HG03432 (cell line): Measurements from ENCODE around the gene PROM2.
"Not testable (repeated sequence)": the region's sequence is repeated elsewhere in the genome, so short reads cannot be mapped to it uniquely, and the experiment has no call there.

Experiments used
- ATAC-seq: cut with Tn5 transposase; IDR thresholded peaks from one replicate; pipeline ENCODE4 v1.9.1; 2021; ENCODE audit warnings: mild to moderate bottlenecking, moderate library complexity; ENCODE audit not compliant: unreplicated experiment

The PROM2 gene, protein sequence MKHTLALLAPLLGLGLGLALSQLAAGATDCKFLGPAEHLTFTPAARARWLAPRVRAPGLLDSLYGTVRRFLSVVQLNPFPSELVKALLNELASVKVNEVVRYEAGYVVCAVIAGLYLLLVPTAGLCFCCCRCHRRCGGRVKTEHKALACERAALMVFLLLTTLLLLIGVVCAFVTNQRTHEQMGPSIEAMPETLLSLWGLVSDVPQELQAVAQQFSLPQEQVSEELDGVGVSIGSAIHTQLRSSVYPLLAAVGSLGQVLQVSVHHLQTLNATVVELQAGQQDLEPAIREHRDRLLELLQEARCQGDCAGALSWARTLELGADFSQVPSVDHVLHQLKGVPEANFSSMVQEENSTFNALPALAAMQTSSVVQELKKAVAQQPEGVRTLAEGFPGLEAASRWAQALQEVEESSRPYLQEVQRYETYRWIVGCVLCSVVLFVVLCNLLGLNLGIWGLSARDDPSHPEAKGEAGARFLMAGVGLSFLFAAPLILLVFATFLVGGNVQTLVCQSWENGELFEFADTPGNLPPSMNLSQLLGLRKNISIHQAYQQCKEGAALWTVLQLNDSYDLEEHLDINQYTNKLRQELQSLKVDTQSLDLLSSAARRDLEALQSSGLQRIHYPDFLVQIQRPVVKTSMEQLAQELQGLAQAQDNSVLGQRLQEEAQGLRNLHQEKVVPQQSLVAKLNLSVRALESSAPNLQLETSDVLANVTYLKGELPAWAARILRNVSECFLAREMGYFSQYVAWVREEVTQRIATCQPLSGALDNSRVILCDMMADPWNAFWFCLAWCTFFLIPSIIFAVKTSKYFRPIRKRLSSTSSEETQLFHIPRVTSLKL

DNA sequence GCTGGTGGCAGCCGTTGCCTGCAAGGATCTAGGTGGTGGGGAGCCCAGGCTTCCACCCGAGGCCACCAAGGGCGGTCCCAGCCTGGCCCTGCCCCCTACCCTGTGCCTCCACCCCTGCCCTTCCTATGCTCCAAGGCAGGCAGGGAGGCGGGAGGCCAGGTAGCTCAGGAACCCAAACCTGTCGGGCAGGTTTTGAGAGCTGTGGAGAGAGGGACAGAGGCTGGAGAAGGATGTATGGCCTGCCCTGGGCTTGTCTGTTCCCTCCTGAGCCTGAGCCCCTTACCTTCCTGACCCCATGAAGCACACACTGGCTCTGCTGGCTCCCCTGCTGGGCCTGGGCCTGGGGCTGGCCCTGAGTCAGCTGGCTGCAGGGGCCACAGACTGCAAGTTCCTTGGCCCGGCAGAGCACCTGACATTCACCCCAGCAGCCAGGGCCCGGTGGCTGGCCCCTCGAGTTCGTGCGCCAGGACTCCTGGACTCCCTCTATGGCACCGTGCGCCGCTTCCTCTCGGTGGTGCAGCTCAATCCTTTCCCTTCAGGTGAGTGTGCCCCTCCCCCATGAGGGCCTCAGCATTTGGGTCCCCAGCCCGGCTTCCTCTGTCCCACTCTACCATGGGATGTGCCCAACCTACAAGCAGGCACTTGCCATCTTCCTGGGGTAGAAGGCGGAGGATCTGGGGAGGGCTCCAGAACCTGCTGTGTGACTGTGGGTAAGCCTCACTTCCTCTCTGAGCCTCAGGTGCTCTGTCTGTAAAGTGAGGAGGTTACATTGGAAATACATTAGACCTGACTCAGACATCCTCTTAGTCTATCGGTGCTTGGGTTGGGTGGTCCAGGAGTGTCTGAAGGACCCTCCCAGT lies at the start of gene PROM2:
PROM2 (plus strand) TSS at position 159 of the 860 bp plus-strand sequence; CDS start at position 296, 137 bp downstream.
- no peak for ATAC-seq

DNA sequence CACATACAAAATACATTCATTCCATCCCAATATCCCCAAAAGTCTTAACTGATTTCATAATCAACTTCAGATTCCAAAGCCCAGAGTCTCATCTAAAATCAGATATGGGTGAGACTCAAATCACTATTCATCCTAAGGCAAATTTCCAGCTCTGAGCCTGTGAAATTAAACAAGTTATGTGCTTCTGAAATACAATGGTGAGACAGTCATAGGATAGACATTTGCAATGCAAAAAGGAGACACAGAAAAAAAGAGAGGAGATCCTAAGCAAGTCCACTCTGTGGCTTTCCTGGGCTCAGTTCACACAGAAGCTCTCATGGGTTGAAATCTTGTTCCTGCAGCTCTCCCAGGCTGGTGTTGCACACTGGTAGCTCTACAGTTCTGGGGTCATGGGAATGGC lies 48.6 kb upstream of the PROM2 start:
- ATAC-seq, result no peak

DNA sequence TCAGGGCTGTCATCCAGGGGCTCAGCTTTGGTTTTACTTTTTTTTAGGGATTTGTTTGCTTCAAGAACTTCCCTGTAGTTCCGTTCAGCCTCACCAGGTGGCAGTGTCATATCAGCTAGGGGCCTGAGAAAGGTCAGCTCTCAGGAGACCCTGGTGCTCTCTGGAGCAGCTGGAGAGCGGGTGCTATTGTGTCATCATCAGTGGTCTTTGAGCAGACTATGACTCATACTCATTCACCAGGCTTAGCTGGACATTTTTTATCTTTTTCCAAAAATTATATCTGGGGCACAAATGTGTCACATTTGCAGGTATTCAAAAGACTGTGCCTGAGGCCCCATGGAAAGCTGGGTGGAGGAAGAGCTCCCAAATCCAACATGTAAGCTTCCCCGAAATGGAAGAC lies 42.5 kb upstream of the PROM2 start:
- no peak for ATAC-seq

DNA sequence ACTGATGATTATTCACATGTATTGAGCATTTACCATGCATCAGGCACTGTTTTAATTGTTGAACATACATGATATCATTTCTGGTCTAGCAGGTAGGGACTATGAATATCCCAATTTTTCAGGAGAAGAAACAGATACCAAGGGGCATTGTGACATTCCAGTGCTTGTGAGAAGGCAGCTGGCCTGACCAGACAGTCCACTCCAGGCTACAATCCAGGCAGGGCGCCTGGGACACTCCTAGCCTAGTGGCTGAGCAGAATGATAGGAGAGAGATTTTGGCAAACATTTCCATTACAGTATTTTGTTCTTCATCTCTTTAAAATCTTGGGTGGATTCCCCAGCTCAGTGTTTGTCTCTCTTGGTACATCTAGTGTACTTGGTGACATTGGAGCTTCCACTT lies 42.0 kb upstream of the PROM2 start:
- ATAC-seq, result no peak

DNA sequence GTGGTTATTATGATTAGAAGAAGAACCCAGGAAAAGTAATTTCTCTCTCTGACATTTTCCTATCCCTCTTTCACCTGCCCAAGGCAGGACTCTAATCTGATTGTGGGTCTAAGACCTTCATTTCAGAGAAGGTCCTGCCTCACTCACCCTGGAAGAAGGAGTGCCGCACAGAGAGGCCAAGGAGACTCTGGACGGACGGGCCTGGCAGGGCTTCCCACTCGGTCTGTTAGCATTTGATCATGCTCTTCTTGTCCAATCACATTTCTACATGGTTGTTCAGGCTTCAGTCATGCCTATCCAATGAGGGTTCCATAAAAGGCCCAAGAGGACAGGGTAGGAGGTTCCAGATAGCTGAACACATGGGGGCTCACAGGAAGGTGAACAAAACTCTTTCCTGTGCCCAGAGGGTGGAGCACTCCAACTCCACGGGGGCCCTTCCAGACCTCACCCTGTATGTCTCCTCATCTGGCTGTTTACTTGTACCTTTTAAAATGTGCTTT lies 39.9 kb upstream of the PROM2 start:
- no peak for ATAC-seq

DNA sequence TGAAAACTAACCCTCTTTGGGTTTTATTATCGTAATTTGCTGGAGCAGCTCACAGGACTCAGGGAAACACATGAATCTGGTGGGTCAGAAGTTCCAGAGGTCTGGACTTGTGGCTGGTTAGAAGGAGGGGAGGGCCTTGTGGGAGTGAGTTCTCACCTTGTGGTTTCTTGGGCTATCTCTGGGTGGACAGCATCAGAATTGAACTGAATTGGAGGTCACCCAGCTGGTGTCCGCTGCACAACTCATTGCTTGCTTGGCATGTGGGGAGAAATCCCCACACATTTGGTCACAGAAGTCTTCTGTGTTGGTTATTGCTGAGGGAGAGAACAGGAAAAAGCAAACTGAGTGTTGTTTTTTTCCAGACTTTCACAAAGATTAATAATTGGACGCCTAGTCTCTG lies 39.4 kb upstream of the PROM2 start:
- ATAC-seq, result no peak

DNA sequence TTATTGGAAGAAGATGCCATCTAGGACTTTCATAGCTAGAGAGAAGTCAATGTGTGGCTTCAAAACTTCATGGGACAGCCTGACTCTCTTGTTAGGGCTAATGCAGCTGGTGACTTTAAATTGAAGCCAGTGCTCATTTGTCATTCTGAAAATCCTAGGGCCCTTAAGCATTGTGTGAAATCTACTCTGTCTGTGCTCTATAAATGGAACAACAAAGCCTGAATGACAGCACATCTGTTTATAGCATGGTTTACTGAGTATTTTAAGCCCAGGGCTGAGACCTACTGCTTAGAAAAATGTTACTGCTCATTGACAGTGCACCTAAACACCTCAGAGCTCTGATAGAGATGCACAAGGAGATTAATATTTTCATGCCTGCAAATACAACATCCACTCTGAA lies 36.1 kb upstream of the PROM2 start:
- ATAC-seq, result no peak

DNA sequence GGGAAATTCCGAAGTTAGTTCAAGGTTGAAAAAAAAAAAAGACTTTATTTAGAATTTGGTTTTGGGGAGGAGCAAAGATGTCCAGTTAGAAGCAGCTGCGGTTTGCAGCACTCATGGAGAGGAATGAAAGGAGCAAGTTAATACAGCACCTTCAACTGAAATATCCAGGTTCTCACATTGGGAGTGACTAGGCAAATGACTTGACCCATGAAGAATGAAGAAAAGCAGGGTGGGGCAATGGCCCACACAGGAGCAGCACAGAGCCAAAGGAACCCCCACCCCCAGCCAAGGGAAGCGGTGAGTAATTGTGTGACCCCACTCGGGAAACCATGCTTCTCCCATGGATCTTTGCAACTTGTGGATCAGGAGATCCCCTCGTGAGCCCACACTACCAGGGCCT lies 34.2 kb upstream of the PROM2 start:
- ATAC-seq, result no peak

DNA sequence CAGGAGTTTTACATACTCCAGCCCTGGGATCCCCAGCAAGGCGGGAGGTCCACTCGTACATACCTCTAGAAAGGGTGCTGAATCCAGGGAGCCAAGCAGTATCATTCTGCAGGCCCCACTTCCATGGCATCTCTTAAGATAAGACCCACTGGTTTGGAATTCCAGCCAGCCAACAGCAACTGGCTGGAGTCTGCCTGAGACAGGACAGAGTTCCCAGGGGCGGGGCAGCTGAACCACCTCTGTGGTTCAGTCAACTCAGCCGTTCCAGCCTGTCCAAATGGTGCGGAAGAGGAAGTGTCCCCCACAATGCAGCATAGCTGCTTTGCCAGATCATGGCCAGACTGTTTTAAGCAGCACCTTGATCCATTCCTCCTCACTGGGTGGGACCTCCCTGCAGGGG lies 33.7 kb upstream of the PROM2 start:
- no peak for ATAC-seq

DNA sequence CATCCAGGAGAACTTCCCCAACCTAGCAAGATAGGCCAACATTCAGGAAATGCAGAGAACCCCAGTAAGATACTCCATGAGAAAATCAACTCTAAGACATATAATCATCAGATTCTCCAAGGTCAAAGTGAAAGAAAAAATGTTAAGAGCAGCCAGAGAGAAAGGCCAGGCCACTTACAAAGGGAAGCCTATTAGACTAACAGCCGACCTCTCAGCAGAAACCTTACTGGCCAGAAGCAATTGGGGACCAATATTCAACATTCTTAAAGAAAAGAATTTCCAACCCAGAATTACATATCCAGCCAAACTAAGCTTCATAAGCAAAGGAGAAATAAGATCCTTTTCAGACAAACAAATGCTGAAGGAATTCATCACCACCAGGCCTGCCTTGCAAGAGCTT lies 32.2 kb upstream of the PROM2 start:
- ATAC-seq, result not testable (repeated sequence)

DNA sequence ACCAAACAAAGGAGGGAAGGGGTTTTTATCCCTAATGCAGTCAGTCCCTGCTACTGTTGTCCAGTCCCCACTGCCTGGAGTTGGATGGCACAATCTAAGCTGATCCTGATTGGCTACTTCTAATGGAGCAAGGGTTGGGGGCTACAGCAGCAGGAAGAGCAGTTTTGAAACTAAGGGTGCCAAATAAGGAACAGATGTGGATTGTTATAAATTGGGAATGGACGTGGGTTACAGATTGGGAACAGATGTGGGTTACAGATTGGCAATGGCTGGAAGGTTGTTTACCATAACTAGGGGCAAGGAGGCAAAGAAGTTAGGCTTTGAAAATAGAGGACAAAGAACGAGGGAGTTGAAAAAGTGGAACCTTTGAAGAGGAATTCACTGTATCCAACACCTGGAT lies 16.0 kb upstream of the PROM2 start:
- ATAC-seq, result no peak

DNA sequence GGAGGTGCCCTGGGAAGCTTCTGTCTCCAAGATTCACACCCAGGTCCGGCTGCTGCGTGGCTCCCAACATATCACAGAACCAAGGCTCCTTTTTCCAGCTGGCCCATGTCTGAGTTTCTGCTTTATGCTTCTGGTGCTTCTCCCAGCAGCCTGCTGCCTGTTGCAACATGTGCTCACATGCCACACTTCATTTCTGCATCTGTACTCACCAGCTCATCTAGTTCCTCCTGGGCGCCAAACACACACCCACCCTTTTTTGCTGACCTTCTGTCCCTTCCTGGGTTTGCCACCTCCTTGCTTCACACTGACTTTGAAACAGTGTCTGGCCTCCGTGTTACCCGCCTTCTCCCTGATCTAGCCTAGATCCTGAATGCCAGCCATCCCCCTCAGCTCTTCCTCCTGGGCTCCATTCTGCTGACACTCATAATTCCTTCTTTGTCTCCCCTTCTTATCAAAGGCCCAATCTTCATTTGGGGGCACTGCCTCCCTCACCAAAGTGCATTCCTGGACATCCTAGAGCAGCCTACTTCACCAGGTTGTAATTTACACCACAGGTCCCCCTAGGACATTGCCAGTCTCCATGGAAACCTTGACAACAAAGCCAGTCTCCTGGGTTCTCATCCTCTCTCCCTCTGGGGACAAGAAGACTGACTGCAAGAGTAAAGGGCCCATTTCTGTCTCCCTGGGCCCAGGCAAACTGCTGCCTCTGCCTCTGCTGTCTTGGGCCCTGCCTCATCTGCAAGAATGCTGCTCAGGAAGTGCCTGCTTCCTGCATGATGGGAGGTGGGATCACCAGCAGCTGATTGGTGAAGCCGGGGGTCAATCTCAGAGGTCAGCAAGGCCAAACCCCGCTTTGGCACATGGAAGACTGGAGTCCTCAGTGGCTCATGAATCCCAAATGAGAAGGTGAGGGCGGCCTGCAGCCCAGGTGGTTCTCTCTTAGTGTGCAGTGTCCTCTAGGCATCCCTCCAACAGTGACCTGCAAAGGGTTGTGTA lies 13.9 kb upstream of the PROM2 start:
- no peak for ATAC-seq

DNA sequence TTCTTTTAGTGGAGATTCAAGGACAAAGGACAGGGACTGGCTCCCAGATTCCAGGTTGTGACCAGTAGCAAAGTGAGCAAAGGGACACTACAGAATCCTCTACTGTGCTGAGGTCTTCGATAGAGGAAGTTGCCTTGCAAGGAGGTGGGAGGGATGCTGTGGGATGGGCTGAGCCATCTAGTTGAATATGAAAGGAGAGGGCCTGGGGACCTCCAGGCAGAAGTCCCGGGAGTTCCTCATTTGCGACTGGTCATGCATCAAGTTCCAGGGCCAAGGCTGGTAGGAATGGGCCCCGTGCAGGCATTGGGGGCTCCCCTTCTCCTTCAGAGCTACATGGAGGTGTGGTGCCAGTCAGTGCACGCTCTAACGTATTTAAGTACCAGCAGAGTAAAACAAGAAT lies 12.6 kb upstream of the PROM2 start:
- ATAC-seq, result no peak

DNA sequence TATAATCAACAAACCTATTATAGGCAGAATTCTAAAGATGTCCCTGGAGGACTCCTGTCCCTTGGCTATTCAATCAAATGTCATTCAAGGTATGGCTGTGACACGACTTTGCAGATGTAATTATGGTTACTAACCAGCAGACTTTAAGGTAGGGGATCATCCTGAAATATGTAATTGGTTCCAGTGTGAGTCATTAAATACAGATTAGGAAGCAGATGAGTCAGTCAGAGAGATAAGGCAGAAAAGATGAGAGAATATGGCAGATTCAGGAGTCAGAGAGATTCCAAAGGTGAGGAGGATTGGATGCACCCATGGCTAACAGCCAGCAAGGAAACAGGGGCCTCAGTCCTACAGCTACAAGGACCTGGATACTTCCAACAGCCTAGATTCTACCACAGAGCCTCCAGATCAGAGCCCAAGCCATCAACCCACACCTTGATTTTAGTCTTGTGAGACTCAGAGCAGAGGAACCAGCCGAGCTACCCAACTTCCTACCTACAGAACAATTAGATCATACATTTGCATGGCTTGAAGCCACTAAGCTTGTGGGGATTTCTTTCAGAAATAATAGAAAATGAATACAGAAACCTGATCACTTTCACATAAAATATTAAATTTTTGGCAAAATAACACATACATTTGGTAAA lies 11.2 kb upstream of the PROM2 start:
- ATAC-seq, result no peak

DNA sequence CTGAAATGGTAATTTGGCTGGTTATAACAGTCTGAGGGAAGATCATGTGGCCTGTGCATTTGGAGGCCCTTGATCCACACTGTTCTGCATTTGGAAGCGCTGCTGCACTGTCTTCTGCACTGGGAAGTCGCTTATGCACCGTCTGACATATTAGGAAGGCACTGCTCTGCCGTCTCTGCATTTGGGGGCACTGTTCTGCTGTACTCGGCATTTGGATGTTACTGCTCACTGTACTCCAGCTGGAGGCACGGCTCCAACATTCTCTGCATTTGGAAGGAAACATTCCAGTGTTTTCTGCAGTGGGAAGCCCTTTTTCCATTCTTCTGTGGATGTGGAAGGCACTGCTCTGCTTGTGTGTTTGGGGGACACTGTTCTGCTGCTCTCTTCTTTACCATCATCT lies 9.6 kb upstream of the PROM2 start:
- ATAC-seq, result no peak

DNA sequence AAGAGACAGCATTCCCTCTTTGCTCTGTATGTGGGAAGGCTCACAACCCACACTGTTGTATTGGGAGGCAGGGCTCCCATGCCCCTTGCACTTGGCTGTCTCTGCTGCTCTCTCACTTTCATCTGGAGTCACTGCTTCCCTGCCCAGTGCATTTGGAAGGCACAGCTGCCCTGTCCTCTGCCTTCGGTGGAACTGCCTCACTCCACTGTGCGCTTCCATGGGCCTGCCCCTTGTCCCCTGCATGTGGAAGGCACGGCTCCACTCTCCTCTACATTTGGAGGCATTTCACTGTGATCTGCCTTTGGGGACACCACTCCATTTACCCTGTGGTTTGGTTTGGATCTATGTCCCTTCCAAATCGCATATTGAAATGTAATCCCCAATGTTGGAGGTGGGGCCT lies 9.1 kb upstream of the PROM2 start:
- ATAC-seq, result no peak

DNA sequence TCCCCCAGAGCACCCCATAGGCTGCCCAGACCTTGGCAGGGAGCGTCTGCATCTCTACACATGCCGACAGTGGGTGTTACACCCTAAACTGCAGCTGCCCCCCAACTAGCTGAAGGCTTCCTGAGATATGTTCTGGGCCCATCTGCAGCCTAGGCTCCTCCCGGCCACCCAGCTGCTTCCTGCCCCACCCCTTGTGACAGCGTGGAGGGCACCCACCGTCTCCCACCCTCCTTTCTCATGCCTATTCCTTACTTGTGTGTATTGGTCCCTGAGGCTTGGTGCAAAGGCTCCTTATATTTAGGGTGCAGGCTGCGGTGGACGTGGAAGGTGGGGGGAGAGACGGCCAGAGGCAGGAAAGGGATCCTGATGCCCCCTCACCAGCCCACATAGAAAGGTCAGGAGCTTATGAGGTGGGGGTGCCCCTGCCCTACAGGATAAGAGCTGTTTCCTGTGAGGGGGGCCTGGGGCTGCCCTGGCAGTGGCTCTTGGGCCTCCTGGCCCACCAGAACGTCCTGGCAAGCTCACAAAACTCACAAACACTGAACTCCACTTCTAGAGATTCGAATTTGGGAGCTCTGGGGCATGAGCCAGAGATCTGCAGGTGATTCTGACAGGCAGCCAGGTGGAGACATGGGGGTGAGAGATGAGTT lies 7.3 kb upstream of the PROM2 start:
- ATAC-seq, result no peak

DNA sequence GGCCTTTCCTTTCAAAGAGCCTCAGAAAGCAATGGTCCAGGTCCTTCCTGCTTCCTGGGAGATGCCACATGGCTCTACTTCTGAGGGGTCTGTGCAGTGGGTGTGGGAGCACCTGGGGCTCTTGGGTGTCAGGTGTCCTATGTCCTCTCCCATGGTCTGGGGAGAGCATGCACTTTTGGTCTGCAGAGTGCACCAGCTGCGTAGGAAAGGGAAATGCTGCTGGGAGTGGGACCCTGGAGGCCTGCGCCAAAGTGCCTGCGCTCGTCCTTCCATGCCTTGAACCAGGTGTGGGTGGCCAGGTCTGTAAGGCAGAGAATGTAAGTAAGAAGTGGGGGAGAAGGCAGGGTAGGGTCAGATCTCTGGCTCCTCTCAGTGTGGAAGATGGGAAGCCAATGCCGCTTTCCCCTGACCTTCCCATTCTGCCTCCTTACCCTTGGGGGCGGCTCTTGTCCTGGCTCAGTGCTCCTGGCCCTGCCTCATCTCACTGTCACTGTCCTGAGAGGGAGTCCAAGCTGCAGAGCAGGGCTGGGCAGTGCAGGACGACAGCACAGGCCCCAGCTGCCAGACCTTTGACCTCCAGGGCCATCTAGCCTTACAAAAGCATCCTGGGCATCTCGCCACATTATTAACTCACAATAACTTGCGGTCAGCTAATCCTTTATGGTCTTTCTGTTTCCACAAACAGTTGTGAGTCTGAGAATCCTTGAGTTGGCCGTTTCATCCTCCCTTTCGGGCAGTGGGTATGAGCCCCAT lies 6.6 kb upstream of the PROM2 start:
- ATAC-seq, result no peak
